22Rv1 (cell line): ENCODE results near the gene KRTAP5-8.

Experiments used
- ZFX ChIP-seq: fragments of 450-650 bp; IDR thresholded peaks from 2 replicates; pipeline ENCODE4 v1.6.1; 2017; ENCODE audit warnings: antibody characterized with exemption, borderline replicate concordance
- TF ChIP-seq, protein P1 (sequence below): fragments of 450-650 bp; IDR thresholded peaks from 2 replicates; pipeline ENCODE4 v1.5.1; 2017; ENCODE audit warnings: mild to moderate bottlenecking

DNA sequence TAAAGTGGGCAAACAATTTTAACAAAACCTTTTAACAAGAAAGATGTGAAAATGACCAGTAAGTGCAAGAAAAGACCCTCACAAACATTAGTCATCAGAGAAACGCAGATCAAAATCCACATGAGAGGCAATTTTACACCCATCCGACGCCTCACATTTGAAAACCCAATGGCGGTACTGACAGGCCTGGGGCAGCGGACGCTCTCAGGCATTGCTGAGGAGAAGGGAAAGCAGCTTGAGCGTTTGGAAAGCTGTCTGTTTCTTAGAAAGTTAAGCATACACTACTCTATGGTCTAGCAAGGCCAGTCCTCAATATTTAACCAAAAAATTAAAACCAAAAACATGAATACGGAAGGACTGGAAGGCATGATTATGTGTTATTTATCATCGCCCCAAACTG is 2.0 kb upstream of the KRTAP5-8 start:
- TF ChIP-seq, protein P1, sequence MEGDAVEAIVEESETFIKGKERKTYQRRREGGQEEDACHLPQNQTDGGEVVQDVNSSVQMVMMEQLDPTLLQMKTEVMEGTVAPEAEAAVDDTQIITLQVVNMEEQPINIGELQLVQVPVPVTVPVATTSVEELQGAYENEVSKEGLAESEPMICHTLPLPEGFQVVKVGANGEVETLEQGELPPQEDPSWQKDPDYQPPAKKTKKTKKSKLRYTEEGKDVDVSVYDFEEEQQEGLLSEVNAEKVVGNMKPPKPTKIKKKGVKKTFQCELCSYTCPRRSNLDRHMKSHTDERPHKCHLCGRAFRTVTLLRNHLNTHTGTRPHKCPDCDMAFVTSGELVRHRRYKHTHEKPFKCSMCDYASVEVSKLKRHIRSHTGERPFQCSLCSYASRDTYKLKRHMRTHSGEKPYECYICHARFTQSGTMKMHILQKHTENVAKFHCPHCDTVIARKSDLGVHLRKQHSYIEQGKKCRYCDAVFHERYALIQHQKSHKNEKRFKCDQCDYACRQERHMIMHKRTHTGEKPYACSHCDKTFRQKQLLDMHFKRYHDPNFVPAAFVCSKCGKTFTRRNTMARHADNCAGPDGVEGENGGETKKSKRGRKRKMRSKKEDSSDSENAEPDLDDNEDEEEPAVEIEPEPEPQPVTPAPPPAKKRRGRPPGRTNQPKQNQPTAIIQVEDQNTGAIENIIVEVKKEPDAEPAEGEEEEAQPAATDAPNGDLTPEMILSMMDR: no peak
- no peak for TF ChIP-seq ZFX
